DND-41 (cell line): ENCODE measurements around the gene RABGAP1L.

ENCODE experiments used
- ATAC-seq: fragments of 200-7000 bp; cut with Tn5 transposase; 3 replicates; pipeline ENCODE4 v1.9.1; 2021; ENCODE audit warnings: low read depth; ENCODE audit not compliant: insufficient read depth
- DNase-seq: peaks from one replicate; pipeline ENCODE4 v3.0.0-alpha.2; 2020
- H2AFZ ChIP-seq: 2 replicates; pipeline ENCODE4 v1.6.0; 2012; ENCODE audit warnings: low read depth, low read length
- H3K27ac ChIP-seq: 2 replicates; pipeline ENCODE4 v1.5.1; 2012; ENCODE audit warnings: low read length, inconsistent platforms
- H3K27me3 ChIP-seq: fragments of 200-600 bp; sonication (generic); 2 replicates; pipeline ENCODE4 v1.6.0; 2012; ENCODE audit warnings: low read length, mild to moderate bottlenecking, inconsistent platforms; ENCODE audit not compliant: insufficient read depth, poor library complexity
- H3K36me3 ChIP-seq: 2 replicates; pipeline ENCODE4 v1.5.1; 2012; ENCODE audit warnings: low read length, inconsistent platforms; ENCODE audit not compliant: insufficient read depth
- H3K4me1 ChIP-seq: 2 replicates; pipeline ENCODE4 v1.5.1; 2012; ENCODE audit warnings: mild to moderate bottlenecking, low read length; ENCODE audit not compliant: insufficient read depth
- H3K4me2 ChIP-seq: 2 replicates; pipeline ENCODE4 v1.6.0; 2012; ENCODE audit warnings: mild to moderate bottlenecking, moderate library complexity, low read length, inconsistent platforms; ENCODE audit not compliant: insufficient read depth
- H3K4me3 ChIP-seq, 2 experiments: fragments of 200-600 bp in 1 of 2; shearing (Covaris generic) in 1 of 2; 2 replicates each; pipeline ENCODE4 v1.5.1; 2012 to 2016; ENCODE audit warnings: inconsistent platforms in 2 of 2, low read length in 2 of 2, mild to moderate bottlenecking in 2 of 2, low read depth in 1 of 2, moderate library complexity in 1 of 2
- H3K79me2 ChIP-seq: 2 replicates; pipeline ENCODE4 v1.6.0; 2012; ENCODE audit warnings: low read length, inconsistent platforms; ENCODE audit not compliant: insufficient read depth
- H3K9ac ChIP-seq: 2 replicates; pipeline ENCODE4 v1.6.0; 2012; ENCODE audit warnings: low read depth, mild to moderate bottlenecking, inconsistent platforms, low read length, moderate library complexity
- H3K9me3 ChIP-seq: 2 replicates; pipeline ENCODE4 v1.5.1; 2012; ENCODE audit warnings: low read length, moderate library complexity, mild to moderate bottlenecking, inconsistent platforms; ENCODE audit not compliant: insufficient read depth, severe bottlenecking
- H4K20me1 ChIP-seq: 2 replicates; pipeline ENCODE4 v1.6.0; 2012; ENCODE audit warnings: low read length; ENCODE audit not compliant: insufficient read depth
- CTCF ChIP-seq: IDR thresholded peaks from 2 replicates; pipeline ENCODE4 v1.5.1; 2012; ENCODE audit warnings: borderline replicate concordance, low read length, moderate library complexity, mild to moderate bottlenecking; ENCODE audit not compliant: poor library complexity, severe bottlenecking; ENCODE audit errors: extremely low read depth
- EZH2 ChIP-seq: IDR thresholded peaks from 3 replicates; pipeline ENCODE4 v1.6.1; 2012; ENCODE audit warnings: borderline replicate concordance, low read depth, mild to moderate bottlenecking, moderate library complexity, low read length, inconsistent platforms; ENCODE audit not compliant: severe bottlenecking

RABGAP1L gene

GRCh38 chr1:174656409-174657059 lies 497.2 kb downstream of the RABGAP1L start:
- no peak overlapping the region for H3K4me2 ChIP-seq
- no peaks in the 10 kb centered on the region for H3K79me2 ChIP-seq
- ATAC-seq (no peak), DNase-seq (no peak)
- TF ChIP-seq CTCF, result no peak
- no peak for TF ChIP-seq EZH2
- no peaks in the 10 kb centered on the region for H3K4me1 ChIP-seq
- no peak overlapping the region for H2AFZ ChIP-seq
- no peaks in the 10 kb centered on the region for H3K36me3 ChIP-seq
- H3K9me3 ChIP-seq, result peaks cover 3% of the 10 kb centered on the region
- H3K27me3 ChIP-seq, result no peaks in the 10 kb centered on the region
- no peaks in the 10 kb centered on the region for H4K20me1 ChIP-seq
- H3K4me3 ChIP-seq, result no peak overlapping the region
- no peak overlapping the region for H3K27ac ChIP-seq
- no peak overlapping the region for H3K9ac ChIP-seq

DNA sequence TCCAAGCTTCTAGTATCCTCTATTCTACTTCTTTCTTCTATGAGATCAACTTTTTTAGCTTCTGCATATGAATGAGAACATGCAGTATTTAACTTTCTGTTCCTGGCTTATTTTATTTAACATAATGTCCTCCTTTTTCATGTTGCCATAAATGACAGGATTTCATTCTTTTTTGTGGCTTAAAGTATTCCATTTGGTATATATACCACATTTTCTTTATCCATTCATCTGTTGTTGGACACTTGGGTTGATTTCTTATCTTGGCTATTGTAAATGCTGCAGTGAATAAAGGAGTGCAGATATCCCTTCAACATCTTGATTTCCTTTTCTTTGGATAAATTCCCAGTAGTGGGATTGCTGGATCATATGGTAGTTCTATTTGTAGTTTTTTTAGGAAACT lies 498.1 kb downstream of the RABGAP1L start:
- H3K4me3 ChIP-seq, result no peak overlapping the region
- no peaks in the 10 kb centered on the region for H4K20me1 ChIP-seq
- H3K9ac ChIP-seq, result no peak overlapping the region
- TF ChIP-seq EZH2 (no peak), CTCF (no peak)
- no peaks in the 10 kb centered on the region for H3K36me3 ChIP-seq
- H3K9me3 ChIP-seq, result peaks cover 3% of the 10 kb centered on the region
- no peaks in the 10 kb centered on the region for H3K4me1 ChIP-seq
- no peak overlapping the region for H2AFZ ChIP-seq
- ATAC-seq (no peak), DNase-seq (no peak)
- no peaks in the 10 kb centered on the region for H3K27me3 ChIP-seq
- no peak overlapping the region for H3K27ac ChIP-seq
- H3K79me2 ChIP-seq, result no peaks in the 10 kb centered on the region
- no peak overlapping the region for H3K4me2 ChIP-seq

GRCh38 chr1:174657893-174658292 lies 498.6 kb downstream of the RABGAP1L start:
- no peaks in the 10 kb centered on the region for H3K36me3 ChIP-seq
- ATAC-seq (no peak), DNase-seq (no peak)
- H3K4me3 ChIP-seq, result no peak overlapping the region
- H3K27me3 ChIP-seq, result no peaks in the 10 kb centered on the region
- H3K79me2 ChIP-seq, result no peaks in the 10 kb centered on the region
- H4K20me1 ChIP-seq, result no peaks in the 10 kb centered on the region
- peaks cover 3% of the 10 kb centered on the region for H3K9me3 ChIP-seq
- H3K9ac ChIP-seq, result no peak overlapping the region
- H3K4me1 ChIP-seq, result no peaks in the 10 kb centered on the region
- no peak overlapping the region for H3K4me2 ChIP-seq
- no peak overlapping the region for H3K27ac ChIP-seq
- H2AFZ ChIP-seq, result no peak overlapping the region
- TF ChIP-seq EZH2 (no peak), CTCF (no peak)
